CD14-positive monocyte (primary cell): ENCODE measurements around the gene TAMM41. TPM values are rescaled to one million over a fixed set of nuclear protein-coding genes. Genes with fewer than 3 reads are reported as not detected.
A peak's percentile ranks its signal among the peaks of the same experiment; 100 is the strongest.

ENCODE experiments used
- DNase-seq, 3 donors: peaks; one replicate each; pipeline ENCODE4 v3.0.0-alpha.2; 2011 to 2022
- H2AFZ ChIP-seq: 2 replicates; pipeline ENCODE4 v1.6.0; 2012; ENCODE audit warnings: mild to moderate bottlenecking, low read depth, low read length, inconsistent platforms; ENCODE audit not compliant: insufficient read depth, poor library complexity, severe bottlenecking
- H3K27ac ChIP-seq, 2 donors: 1 replicate in 1 of 2; 2 replicates in 1 of 2; pipeline ENCODE4 v1.5.1; 2012 to 2013; ENCODE audit warnings: low read length in 2 of 2, control low read depth in 1 of 2, inconsistent platforms in 1 of 2, low read depth in 1 of 2, mild to moderate bottlenecking in 1 of 2
- H3K27me3 ChIP-seq, 2 donors: one replicate each; pipeline versions ENCODE4 v1.6.0 to v1.6.1; 2011 to 2013; ENCODE audit warnings: low read length in 2 of 2; ENCODE audit not compliant: control insufficient read depth in 2 of 2, insufficient read depth in 2 of 2
- H3K36me3 ChIP-seq, 2 donors: replicated peaks in 1 of 2; 1 replicate in 1 of 2; 2 replicates in 1 of 2; pipeline versions ENCODE4 v1.5.1 to v1.6.1; 2012 to 2013; ENCODE audit warnings: low read length in 2 of 2, control low read depth in 1 of 2, inconsistent platforms in 1 of 2, mild to moderate bottlenecking in 1 of 2; ENCODE audit not compliant: insufficient read depth in 2 of 2, control insufficient read depth in 1 of 2
- H3K4me1 ChIP-seq, 2 donors: 1 replicate in 1 of 2; 2 replicates in 1 of 2; pipeline versions ENCODE4 v1.5.1 to v1.6.1; 2012 to 2013; ENCODE audit warnings: low read length in 2 of 2, control low read depth in 1 of 2, inconsistent platforms in 1 of 2, mild to moderate bottlenecking in 1 of 2, moderate library complexity in 1 of 2; ENCODE audit not compliant: insufficient read depth in 2 of 2, control insufficient read depth in 1 of 2
- H3K4me2 ChIP-seq: replicated peaks from 2 replicates; pipeline ENCODE3; 2012; ENCODE audit warnings: low read length, moderate library complexity, mild to moderate bottlenecking; ENCODE audit not compliant: poor library complexity, severe bottlenecking; ENCODE audit errors: extremely low read depth
- H3K4me3 ChIP-seq, 3 experiments: fragments of 200-600 bp in 1 of 3; sonication (generic) in 1 of 3; replicated peaks in 1 of 3; 1 replicate in 2 of 3; 2 replicates in 1 of 3; pipeline ENCODE4 v1.5.1; 2011 to 2013; ENCODE audit warnings: low read length in 3 of 3, mild to moderate bottlenecking in 3 of 3, control low read depth in 2 of 3, low read depth in 2 of 3, inconsistent platforms in 1 of 3, moderate library complexity in 1 of 3
- H3K79me2 ChIP-seq: 2 replicates; pipeline ENCODE4 v1.6.0; 2012; ENCODE audit warnings: mild to moderate bottlenecking, control low read depth, inconsistent platforms, low read length, moderate library complexity; ENCODE audit not compliant: insufficient read depth
- H3K9ac ChIP-seq: 2 replicates; pipeline ENCODE4 v1.6.0; 2017; ENCODE audit warnings: low read length, mild to moderate bottlenecking; ENCODE audit not compliant: insufficient read depth, poor library complexity, severe bottlenecking
- H3K9me3 ChIP-seq, 2 donors: replicated peaks in 1 of 2; 1 replicate in 1 of 2; 2 replicates in 1 of 2; pipeline versions ENCODE4 v1.5.1 to v1.6.1; 2012 to 2013; ENCODE audit warnings: low read length in 2 of 2, control low read depth in 1 of 2; ENCODE audit not compliant: control insufficient read depth in 1 of 2, insufficient read depth in 1 of 2
- H4K20me1 ChIP-seq: 2 replicates; pipeline ENCODE4 v1.6.0; 2012; ENCODE audit warnings: mild to moderate bottlenecking, low read length, control low read depth, moderate library complexity; ENCODE audit not compliant: insufficient read depth
- H3K27ac Mint-ChIP-seq, 7 donors: one replicate each; pipeline ENCODE4 v1.8.0; 2020; ENCODE audit warnings: mild to moderate bottlenecking in 7 of 7, mixed read lengths in 7 of 7, moderate library complexity in 6 of 7, inconsistent platforms in 2 of 7
- H3K27me3 Mint-ChIP-seq, 3 donors: one replicate each; pipeline ENCODE4 v1.8.0; 2021 to 2022; ENCODE audit warnings: low read depth in 3 of 3, mild to moderate bottlenecking in 3 of 3, mixed read lengths in 3 of 3, moderate library complexity in 3 of 3, inconsistent platforms in 1 of 3
- H3K36me3 Mint-ChIP-seq, 2 donors: one replicate each; pipeline ENCODE4 v1.8.0; 2020; ENCODE audit warnings: mixed read lengths in 2 of 2, inconsistent platforms in 1 of 2, mild to moderate bottlenecking in 1 of 2
- H3K4me1 Mint-ChIP-seq: one replicate; pipeline ENCODE4 v1.8.0; 2020; ENCODE audit warnings: mild to moderate bottlenecking, mixed read lengths
- H3K4me3 Mint-ChIP-seq, 2 donors: one replicate each; pipeline ENCODE4 v1.8.0; 2020; ENCODE audit warnings: mild to moderate bottlenecking in 2 of 2, mixed read lengths in 2 of 2, moderate library complexity in 1 of 2
- H3K9me3 Mint-ChIP-seq, 7 donors: one replicate each; pipeline ENCODE4 v1.8.0; 2020 to 2022; ENCODE audit warnings: mixed read lengths in 7 of 7, mild to moderate bottlenecking in 6 of 7, moderate library complexity in 6 of 7, inconsistent platforms in 2 of 7
- WGBS: methylation state at CpG from one replicate; pipeline ENCODE4 v1.1.5; 2013; ENCODE audit warnings: missing lambda C conversion rate; ENCODE audit not compliant: insufficient coverage; 5-methylcytosine and 5-hydroxymethylcytosine counted together
- intact Hi-C, 2 donors: fragments of 100-400 bp; cut with micrococcal nuclease; formaldehyde crosslinking; loops; one replicate each; pipeline versions ENCODE4 v1.15.0 to v1.15.1; 2023
- polyA plus RNA-seq, 3 donors: library from polyadenylated mRNA; depleted of rRNA in 1 of 3; unstranded in 2 of 3; stranded (reverse) in 1 of 3; fragments of 300-500 nt in 2 of 3; fragments of >200 nt in 1 of 3; fragmentation: Illumina TruSeq in 2 of 3; gene quantifications; 1 replicate in 2 of 3; 2 replicates in 1 of 3; pipeline ENCODE4 v1.2.3, GENCODE V29; 2012 to 2021
- TF ChIP-seq, protein P1 (sequence below): fragments of 200-600 bp; IDR thresholded peaks from one replicate; pipeline ENCODE4 v1.8.0; 2022; ENCODE audit warnings: antibody characterized with exemption, mild to moderate bottlenecking

The TAMM41 gene
- polyA plus RNA-seq, 3 donors: 3.7 to 10.8 (median 5.0) TPM

DNA sequence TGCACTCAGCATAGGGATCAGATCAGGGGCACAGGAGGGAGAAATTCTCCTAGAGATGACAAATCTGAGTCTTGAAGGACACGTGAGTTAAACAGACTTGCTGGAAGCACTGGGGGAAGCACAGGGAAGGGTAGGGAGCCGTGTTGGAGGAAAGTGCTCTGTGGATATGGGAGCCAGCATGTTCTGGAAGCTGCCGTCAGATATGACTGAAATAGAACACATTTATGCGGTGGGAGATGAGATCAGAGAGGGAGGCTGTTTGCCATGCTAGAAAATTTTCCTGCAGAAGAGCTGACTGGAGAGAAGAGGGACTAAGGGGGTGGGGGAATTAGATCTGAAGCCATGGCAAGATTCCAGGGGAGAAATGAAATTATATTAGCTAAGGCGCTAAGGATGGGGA lies 1.8 kb downstream of the TAMM41 start:
- WGBS: 75% methylated on average over 5 of the region's 5 CpGs
- peaks cover 28 to 39% of the 10 kb centered on the region in 2 donors for H3K36me3 Mint-ChIP-seq
- Histone ChIP-seq H3K27ac (no peak overlapping the region), H3K4me1 (peaks cover 18% of the 10 kb centered on the region in 2 donors), H3K79me2 (peaks cover 16% of the 10 kb centered on the region), H3K36me3 (peaks cover 18 to 45% of the 10 kb centered on the region in 2 donors), H3K9me3 (no peaks in the 10 kb centered on the region), H3K27me3 (peaks cover 4 to 6% of the 10 kb centered on the region in 2 donors), H4K20me1 (peaks cover 4% of the 10 kb centered on the region), H3K4me2 (no peak overlapping the region), H3K4me3 (no peak overlapping the region), H2AFZ (no peak overlapping the region), H3K9ac (no peak overlapping the region)
- peaks cover 2 to 13% (median 5%) of the 10 kb centered on the region in 7 donors for H3K9me3 Mint-ChIP-seq
- peak overlapping the region in 3 of 7 donors; percentile 15 to 45 (median 21) for H3K27ac Mint-ChIP-seq
- peaks cover 27% of the 10 kb centered on the region for H3K4me1 Mint-ChIP-seq
- no peak overlapping the region for H3K4me3 Mint-ChIP-seq
- DNase-seq: no peak
- intact Hi-C loops: no loop called here
- TF ChIP-seq, protein P1, sequence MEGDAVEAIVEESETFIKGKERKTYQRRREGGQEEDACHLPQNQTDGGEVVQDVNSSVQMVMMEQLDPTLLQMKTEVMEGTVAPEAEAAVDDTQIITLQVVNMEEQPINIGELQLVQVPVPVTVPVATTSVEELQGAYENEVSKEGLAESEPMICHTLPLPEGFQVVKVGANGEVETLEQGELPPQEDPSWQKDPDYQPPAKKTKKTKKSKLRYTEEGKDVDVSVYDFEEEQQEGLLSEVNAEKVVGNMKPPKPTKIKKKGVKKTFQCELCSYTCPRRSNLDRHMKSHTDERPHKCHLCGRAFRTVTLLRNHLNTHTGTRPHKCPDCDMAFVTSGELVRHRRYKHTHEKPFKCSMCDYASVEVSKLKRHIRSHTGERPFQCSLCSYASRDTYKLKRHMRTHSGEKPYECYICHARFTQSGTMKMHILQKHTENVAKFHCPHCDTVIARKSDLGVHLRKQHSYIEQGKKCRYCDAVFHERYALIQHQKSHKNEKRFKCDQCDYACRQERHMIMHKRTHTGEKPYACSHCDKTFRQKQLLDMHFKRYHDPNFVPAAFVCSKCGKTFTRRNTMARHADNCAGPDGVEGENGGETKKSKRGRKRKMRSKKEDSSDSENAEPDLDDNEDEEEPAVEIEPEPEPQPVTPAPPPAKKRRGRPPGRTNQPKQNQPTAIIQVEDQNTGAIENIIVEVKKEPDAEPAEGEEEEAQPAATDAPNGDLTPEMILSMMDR: no peak
- peaks cover 2 to 13% (median 7%) of the 10 kb centered on the region in 3 donors for H3K27me3 Mint-ChIP-seq

DNA sequence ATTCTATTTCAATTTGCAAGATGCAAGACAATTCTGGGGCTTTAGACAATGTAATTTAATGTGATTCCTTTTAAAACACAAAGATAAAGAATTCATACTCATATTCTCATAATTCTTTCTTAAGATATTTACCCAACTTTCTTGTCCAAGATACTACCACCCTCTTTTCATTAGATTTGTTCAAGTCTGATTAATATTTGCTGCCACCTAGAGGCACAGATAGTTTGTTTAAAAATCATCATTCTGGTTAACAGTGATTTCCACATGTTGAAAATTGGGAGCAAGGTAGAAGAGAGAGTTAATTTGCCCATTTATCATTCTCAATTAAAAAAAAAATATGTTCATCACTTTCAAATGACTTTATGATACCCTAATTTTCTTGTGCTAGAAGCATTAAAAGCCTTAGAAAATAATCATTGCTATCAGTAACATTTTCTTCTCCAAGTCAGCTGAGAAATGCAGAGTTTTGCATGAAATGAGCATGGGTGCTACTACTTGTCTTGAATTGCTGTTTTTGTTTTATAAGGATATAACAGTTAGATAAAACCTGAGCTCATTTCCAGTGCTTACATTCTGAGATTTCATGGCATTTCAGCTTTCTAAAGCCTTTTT lies 11.6 kb downstream of the TAMM41 start:
- H3K4me1 Mint-ChIP-seq: no peaks in the 10 kb centered on the region
- intact Hi-C loops: no loop called here
- Histone ChIP-seq H3K9ac (no peak overlapping the region), H3K9me3 (no peaks in the 10 kb centered on the region), H3K4me1 (no peaks in the 10 kb centered on the region), H3K79me2 (no peaks in the 10 kb centered on the region), H3K4me2 (no peak overlapping the region), H3K27ac (no peak overlapping the region), H3K4me3 (no peak overlapping the region), H2AFZ (no peak overlapping the region), H3K27me3 (no peaks in the 10 kb centered on the region), H3K36me3 (peaks cover 53 to 96% of the 10 kb centered on the region in 2 donors), H4K20me1 (no peaks in the 10 kb centered on the region)
- H3K9me3 Mint-ChIP-seq: peaks cover 3 to 6% (median 3%) of the 10 kb centered on the region in 7 donors
- TF ChIP-seq, protein P1: no peak
- DNase-seq: no peak
- peaks cover 65 to 74% of the 10 kb centered on the region in 2 donors for H3K36me3 Mint-ChIP-seq
- no peak overlapping the region for H3K4me3 Mint-ChIP-seq
- peaks cover 0 to 2% (median 0%) of the 10 kb centered on the region in 3 donors for H3K27me3 Mint-ChIP-seq
- H3K27ac Mint-ChIP-seq: peak overlapping the region in 1 of 7 donors; percentile 72
